GM18909 (cell line): ENCODE results near the gene KISS1.
A peak's percentile ranks its signal among the peaks of the same experiment; 100 is the strongest.

Source experiments
- ATAC-seq: cut with Tn5 transposase; IDR thresholded peaks from one replicate; pipeline ENCODE4 v1.9.1; 2021; ENCODE audit warnings: mild to moderate bottlenecking; ENCODE audit not compliant: unreplicated experiment, poor library complexity

Gene KISS1

DNA sequence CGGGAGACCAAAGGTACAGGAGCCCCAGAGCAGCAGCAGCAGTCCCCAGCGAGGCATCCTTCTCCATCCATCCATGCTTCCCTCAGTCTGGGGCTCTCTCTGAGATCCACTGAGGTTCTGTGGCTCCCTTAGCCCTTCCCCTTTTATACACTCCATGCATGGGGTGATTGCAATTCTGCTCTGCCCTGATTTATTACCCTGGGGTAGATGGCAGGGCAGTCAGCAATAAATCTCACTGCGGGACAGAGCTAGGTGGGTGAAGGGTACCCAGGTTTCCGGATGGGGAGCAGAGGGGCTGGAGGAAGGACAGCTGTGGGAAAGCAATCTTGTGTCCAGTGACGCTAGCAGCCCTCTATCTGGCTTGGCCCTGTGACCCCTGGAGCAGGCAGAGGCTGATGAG, 30.1 kb downstream of the KISS1 start, which contains the start of gene REN:
Gene REN, minus strand, starts transcription at position 119 of the 400 bp plus-strand sequence. Its CDS starts 44 bp downstream, at position 75.
- ATAC-seq: no peak

DNA sequence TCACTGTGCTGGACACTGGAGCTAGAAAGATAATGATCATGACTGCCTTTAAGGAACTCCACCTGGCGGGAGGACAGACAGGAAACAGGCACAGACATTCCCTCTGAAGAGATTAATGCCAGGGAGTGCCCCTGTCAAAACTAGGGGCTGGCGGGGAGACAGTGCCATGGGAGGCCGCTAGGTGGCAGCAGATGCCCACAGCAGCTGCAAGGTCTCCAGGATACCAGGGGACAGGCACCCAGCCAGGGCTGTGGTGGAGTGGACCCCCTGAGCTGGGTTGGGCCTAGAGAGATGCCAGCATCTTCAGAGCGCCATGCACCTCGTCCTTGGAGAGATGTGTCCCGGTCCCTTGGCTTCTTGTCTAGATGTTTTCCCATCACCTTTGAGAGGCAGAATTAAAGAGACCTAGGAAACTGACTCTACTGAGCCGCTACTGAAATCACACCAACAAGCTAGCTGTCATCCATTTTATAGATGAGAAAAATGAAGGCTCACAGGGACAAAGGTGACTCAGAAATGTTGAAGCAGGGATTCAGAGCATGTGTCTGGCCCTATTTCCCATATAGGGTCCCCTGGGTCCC, 33.7 kb downstream of the KISS1 start:
- peak; percentile 67 for ATAC-seq

DNA sequence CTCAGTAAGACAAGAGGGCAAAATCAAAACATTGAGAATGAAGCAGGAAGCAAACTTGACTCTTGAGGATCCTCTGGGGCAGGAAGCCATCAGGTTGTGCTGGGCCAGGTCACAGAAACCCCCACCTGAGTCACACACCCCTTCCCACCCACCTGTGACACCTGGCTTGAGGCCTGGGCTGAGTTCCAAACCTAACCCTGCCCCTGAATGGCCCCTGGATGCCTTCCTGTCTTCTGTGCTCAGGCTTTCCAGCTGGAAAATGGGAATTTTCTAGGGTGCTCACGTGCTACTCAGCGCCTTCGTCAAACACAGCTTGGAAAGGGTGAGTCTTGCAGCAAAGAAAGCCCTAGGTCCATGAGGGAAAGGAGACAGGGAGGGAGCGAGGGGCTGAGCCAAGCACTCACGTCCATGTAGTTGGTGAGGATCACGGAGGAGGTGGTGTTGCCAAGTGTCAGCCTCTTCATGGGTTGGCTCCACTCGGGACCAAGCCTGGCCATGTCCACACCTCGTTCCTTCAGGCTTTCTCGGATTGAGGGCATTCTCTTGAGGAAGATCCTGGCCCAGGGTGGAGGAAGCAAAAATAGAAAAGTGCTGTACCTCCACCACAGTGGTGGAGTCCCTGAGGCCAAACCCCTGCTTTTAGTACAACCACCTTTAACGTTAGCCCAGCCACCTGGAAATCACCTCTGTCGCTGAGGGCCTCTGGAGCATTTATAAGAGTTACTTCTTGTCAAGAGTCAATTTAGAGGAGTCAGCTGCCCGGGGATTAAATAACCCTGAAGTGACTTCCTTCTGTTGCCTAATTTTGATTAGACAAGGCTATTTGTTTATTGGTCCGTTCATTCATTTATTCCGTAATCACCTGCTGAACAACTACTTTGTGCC, 34.4 kb downstream of the KISS1 start:
- ATAC-seq: no peak

DNA sequence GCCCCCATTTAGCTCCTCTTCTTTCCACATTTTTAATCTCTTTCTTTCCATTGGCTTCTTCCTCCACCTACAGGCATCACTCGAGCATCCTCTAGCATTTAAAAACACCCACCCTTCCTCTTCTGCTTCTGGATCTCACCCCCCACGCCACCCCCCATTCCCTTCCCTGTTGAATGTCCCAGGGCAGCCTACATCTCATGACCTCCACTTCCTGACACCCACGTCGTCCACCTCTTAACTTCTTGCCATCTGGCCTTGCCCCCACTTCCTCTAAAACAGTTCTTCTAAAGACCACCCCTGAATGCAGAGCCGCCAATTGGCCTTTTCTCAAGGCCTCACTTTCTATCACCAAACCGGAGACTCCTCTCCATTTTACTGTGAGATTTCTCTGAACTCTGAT, 38.3 kb downstream of the KISS1 start:
- no peak for ATAC-seq

DNA sequence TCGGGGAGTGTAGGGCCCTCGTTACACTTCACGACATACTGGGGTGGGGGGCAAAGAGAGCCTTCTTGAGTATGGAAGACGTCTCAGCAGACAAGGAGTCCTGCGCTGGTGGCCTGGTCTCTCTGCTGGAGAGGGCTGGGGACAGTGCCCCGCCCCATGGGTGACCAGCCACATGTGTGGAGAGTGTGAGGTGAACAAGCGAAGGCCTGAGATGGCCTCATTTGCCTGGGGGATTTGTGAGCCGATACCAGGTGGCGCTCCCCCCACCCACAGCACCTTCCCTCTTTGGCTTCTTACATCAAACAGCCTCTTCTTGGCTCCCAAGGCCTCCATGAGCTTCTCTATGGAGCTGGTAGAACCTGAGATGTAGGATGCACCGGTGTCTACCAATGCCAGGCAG, 40.4 kb downstream of the KISS1 start:
- ATAC-seq: no peak

DNA sequence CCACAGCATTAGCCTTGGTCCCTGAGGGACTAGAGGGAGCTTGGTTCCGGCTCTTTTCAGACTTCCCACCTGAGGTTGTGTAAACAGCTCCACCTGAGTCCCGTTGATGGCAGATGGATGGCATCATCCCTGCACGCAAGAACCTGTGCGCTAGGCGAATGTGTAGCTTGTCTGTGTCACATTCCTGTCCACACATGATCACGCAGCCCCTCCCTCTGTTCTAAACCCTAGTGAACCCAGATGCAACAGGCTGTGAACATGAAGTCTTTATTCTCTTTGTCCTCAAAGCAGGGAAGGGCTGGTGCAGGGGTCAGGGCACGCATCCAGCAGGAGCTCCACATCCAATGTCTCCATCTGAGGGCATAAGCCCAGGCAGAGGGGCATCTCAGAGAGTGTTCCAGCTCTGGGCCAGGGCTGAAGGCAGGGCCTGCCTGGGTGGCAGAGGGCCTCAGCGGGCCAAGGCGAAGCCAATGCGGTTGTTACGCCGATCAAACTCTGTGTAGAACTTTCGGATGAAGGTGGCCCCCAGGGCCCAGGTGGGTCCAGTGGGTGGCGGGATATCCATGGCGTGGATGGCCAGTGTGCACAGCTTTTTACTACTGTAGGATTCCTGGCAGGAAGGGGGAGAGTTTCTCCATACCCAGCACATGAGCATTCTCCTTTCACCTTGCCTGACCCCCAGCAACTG, 41.6 kb downstream of the KISS1 start:
- no peak for ATAC-seq

DNA sequence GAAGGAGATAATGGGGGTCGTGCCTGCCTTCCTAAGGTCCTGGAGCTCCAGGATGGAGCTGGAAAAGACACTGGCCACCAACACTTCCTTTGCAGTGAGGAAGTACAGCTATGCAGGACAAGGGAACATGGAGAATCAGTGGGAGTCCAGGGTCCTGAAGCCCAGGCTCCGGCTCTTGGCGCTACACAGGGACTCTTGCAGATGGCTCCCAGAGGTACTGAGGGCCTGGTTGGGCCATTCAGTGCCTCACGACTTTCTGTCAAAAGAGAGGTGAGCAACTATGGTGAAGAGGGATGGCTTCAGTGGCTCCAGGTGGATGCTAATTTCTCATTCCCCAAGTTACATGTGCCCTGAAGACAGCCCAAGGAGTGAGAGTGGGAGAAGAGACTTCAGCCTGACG, 42.6 kb downstream of the KISS1 start:
- no peak for ATAC-seq

DNA sequence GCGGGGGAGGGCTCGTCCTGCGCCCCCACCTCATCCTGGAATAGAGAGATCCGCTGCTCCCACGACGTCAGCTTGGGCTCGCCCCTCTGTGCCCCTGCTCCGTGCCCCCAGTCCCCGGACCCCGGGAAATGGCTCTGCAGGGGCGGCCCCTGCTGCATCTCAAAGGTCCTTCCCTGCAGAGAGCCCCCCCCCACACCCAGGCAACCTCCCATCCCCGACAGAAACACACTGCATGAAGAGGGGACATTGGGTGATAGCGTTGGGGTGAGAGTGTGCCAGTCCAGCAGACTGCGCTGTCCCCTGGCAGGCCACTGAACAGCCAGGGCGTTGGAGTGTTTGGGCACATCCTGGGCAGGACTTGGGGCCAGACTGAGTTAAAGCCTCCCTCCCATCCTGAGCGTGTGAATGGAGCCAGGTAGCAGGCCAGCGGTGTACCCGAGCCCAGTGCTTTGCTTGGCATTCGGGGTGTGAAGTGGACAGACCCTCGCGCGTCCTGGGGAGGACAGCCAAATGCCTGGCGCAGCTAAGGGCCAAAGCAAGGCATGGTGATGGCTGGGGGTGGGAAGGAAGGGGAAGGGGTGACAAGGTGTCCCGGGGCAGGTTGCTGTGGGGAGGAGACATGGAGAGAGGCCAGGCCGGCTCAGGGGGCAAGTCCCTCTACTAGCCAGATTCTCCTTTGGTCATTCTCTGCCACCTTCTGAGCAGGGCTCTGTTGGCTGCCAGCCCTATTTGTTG, 43.8 kb downstream of the KISS1 start:
- no peak for ATAC-seq

DNA sequence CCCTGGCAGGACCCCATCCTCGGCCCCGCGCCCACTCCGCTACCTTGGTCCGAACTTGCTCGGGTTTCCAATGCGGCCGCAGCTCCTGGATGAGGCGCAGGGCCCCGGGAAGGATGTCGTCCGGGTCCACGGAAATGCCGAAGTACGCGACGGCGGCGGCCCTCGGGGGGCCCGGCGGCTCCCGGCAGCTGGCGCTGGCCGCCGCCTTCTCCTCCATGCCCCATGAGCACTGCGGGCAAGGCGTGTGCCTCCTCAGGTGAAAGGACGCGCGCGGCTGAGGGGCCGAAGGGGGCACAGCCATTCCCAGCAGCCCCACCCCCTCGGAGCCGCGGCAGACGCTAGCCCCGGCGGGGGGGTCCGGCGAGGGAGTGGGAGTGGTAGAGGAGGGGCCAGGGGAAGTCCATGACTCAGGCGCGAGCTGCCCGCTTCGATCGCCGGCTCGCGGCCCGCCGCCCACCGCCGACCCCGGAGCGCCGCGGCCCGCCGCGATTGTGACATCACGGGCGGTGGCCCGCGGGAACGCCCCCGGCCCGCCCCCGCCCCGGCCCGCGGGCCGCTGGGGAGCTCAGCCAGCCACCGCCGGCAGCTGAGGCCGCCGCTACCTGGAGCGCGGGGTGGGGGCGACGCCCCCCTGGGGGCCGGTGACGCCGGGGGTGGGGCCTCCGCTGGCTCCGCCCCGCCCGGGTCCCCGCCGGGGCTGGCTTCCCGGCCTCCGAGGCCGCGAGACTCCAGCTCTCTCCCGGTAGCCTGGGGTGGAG, 44.6 kb downstream of the KISS1 start, which contains the start of gene ETNK2:
Gene ETNK2, minus strand, starts transcription at position 493 of the 758 bp plus-strand sequence. Its CDS starts 192 bp downstream, at position 301.
- no peak for ATAC-seq

DNA sequence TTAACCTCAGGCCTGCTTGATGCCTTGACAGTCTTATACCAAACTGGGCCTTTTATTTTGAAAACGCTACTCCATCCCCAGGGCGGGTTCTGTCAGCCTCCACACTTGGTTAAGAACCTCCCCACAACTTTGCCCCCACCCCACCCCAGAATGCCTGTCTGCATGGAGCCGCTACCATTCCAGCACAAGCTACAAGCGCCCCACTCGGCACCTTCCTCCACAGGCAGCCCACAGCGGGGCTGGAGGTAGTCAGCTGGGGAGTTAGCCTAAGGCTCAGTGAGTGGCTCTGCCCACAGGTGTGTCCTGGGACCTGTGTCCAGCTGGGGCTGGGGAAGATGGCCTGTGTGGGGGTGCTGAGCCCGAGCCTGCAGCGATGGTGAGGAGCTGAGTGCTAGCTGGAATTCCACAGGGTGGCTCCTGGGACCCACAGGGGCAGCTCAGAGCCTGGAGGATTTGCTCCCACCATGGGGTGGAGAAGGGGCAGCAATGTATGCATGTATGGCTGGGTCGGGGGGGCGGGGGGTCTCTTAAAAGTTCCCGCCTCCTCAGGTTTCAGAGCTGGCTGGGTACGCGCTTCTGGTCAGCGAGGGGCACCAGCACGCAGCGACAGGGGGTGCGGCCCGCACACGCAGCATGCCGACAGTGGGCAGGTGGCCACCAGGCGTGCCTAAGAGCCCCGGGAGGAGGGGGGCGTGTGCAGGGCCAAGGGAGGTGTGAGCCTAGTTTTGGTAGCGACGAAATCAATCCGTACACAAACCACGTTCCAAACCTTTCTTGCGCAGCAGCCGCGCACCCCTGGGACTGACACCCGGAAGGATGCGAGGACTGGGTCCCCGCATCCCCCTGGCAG, 45.4 kb downstream of the KISS1 start:
- no peak for ATAC-seq

DNA sequence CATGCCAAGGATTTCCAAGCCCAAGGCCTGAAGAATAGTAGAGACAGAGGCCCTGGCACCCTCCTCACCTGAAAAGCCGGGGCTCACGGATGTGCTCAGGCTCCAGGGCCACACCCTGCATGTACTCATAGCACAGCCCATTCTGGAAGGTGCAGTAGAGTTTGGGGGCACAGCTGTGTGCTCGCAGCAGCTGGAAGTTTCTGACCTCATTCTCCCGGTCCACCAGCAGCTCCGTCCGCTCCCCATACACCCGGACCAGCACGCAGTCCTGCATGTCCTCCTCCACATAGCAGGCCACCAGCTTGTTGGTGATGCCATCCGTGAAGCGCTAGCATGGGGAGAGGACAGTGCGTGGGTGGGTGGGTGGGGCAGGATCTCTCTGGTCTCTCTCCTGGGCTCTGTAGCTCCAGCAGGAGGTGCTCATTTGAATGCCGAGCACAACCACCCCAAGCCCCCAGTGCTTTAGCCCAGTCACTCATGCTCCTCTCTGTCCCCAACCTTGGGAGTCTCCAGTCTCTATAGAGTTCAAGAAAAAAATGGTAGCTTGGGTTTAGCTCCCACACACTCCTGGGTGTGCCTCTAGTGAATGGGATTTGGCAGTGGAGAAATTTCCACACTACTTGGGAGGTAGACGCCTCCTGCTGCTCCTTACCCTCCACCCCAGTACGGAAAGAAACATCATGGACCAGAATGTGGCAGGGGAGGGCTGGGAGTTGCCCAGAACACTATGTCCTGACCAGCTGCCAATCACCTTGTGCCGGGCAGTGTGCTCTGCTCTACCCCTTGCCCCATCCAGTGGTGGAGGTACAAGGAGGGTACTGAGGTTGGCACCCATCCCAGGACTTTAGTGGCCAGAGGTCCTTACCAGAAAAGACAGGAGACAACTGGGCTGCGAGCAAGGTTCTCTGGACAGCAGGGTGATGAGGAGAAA, 46.4 kb downstream of the KISS1 start:
- ATAC-seq: no peak

DNA sequence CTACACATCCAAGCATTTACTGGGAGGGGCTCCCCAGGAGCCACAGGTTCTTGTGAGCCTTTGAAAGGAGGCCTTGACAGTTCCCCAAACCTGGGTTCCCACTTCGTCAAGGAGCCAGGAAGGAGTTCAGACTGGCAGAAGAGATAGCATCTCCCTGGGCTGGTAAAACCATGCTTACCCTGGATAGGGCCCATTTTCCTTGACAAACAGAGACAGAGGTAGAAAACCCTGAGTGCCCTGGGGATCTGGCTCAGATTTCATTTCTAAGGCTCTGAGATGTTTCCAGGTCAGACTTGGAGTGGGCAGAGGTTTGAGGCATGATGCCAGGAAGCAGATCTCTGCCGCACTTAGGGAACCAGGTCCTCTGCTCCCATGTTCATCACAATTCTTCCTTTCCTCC, 47.2 kb downstream of the KISS1 start:
- ATAC-seq: no peak

DNA sequence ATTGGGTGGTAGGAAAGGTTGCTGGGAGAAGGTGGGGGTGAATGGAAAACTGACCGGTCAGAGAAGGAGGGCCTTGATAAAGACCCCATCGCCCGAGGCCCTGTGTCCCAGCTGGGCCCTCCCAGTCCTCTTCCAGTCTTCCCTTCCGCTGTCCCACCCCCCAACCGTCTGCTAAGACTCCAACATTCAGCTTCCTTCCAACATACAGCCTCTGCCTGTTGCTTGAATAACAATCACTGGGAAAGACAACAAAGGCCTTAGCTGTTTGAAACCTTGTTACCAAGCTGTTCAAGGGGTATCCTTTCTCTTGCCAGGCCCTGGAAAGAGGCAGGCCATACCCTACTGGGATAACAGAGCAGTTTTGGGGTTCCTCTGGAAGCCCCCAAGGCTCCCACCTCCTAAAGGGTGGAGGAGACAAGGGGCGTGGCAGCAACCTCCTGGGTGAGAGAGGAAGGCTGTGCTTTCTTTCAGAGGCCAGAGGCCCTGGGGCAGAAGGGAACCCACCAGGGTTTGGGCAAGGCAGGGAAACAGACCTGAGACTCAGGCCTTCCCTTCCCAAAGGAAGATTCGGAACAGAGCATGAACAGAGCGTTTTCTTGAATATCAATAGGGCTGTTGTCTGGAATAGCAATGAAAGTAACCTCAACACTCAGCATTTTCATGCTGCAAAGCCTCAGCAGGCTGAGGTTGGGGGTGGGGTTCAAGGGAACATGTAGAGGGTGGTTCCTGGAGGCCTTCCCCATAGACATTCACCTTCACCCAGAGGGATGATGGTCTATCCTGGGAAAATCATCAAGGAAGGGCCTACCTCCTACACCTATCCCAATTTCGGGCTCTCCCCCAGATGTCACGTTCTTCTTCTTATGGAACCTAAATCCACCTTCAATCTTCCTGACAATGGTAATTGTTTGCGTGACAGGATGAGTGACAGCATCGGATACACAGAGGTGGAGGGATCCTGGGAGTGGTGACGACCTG, 48.6 kb downstream of the KISS1 start:
- no peak for ATAC-seq

DNA sequence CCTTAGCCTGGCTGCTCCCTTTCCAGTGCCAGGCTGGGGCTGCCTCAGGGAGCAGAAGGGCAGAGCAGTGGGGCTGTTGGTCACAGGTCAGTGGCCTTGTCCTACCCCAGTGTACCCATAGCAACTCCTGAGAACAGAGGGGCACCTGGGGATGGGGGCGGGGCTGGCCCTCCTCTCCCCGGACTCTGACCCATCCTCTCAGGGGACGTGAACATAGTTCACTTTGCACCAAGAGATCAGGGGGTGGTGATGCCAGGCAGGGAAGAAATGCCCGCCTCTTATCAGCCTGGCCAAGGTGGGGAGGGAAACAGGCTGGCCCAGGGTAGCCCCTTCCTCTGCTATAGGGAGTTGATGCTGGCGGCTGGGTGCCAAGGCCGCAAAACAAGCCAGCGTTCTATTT, 49.3 kb downstream of the KISS1 start:
- ATAC-seq: no peak

DNA sequence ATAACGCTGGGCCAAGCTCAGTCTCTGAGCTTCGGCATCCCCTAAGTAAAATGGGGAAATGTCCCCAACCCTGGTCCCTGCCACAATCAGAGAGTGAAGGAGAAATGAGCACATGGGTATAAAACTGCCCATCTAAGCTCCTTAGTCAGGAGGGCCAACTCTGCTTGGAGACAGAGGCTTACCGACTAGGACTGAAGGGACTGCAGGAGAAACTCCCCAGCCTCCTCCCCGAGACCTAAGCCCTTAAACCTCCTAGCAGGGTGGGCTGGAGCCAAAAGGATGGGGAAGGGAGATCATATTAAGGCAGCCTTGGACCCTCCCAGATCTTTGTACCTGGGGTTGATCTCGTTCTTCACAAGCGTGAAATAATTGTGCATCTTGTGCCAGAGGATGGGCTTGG, 50.0 kb downstream of the KISS1 start:
- ATAC-seq: no peak

DNA sequence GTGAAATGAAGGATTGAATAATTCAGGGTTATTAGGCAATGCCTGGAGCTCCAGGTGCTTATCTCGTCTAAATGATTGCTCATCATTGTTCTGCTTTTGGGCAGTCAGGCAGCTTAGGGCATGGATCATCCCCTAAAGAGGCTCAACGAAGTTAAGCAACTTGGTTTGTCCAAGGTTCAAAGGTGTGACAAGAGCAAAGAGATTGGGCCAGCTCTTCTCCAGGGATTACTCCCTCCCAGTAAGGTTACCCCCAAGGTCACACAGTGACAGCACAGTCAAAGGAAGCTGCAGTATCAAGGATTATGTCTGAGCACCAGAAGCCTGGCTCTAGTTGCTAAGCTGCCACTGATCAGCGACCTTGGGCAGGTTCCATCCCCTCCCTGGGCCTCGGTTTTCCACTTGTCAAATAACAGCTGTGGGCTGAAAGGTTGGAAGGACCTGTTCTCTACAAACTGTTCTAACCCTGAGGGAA, 51.2 kb downstream of the KISS1 start:
- no peak for ATAC-seq
